AG09309 (cell line): ENCODE data around the gene DZANK1.
"Not testable (repeated sequence)": the region's sequence is repeated elsewhere in the genome, so short reads cannot be mapped to it uniquely, and the experiment has no call there.

Experiments used
- DNase-seq: peaks from one replicate; pipeline ENCODE4 v3.0.0-alpha.2; 2010; ENCODE audit warnings: low read depth
- H3K4me3 ChIP-seq: 2 replicates; pipeline ENCODE4 v1.5.1; 2011; ENCODE audit warnings: mild to moderate bottlenecking, low read depth, low read length, moderate library complexity; ENCODE audit not compliant: control insufficient read depth
- CTCF ChIP-seq: IDR thresholded peaks from 2 replicates; pipeline ENCODE4 v1.5.1; 2011; ENCODE audit warnings: mild to moderate bottlenecking, low read depth, low read length, inconsistent platforms; ENCODE audit not compliant: insufficient read depth, control insufficient read depth; ENCODE audit errors: missing control alignments

Gene DZANK1

DNA sequence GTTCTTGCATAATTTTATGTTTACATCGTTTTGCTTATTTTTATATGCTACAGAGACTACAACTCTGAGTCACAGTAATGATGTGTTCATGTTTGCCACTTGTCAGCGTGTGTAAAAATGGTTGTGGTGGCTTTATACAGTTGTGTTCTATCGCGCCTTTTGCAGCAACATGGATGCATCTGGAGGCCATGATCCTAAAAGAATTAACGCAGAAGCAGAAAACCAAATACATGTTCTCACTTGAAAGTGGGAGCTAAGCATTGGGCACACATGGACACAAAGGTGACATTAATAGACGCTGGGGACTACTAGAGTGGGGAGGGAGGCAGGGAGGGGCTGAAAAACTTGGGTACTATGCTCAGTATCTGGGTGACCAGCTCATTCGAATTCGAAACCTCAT is 39.9 kb upstream of the DZANK1 start:
- DNase-seq = no peak
- peak overlapping the region; percentile 95 for H3K4me3 ChIP-seq
- TF ChIP-seq CTCF = no peak

GRCh38 chr20:18504479-18505060 is 37.7 kb upstream of the DZANK1 start:
- TF ChIP-seq CTCF = no peak
- no peak for DNase-seq
- H3K4me3 ChIP-seq = no peak overlapping the region

- not testable (repeated sequence) for H3K4me3 ChIP-seq, DNase-seq
Measured at GRCh38 chr20:18501672-18502071, 34.8 kb upstream of the DZANK1 start.

- no peak for DNase-seq
- no peak for TF ChIP-seq CTCF
- no peak overlapping the region for H3K4me3 ChIP-seq
Measured at GRCh38 chr20:18497603-18498002, 30.8 kb upstream of the DZANK1 start.

GRCh38 chr20:18496740-18497592 is 30.1 kb upstream of the DZANK1 start, which contains the start of gene RBBP9:
TSS of gene RBBP9 (minus strand) at chr20:18497225. CDS start at chr20:18497167, 58 bp downstream.
- no peak for TF ChIP-seq CTCF
- H3K4me3 ChIP-seq = peak within 1 kb of the TSS; percentile 98
- DNase-seq = no peak

DNA sequence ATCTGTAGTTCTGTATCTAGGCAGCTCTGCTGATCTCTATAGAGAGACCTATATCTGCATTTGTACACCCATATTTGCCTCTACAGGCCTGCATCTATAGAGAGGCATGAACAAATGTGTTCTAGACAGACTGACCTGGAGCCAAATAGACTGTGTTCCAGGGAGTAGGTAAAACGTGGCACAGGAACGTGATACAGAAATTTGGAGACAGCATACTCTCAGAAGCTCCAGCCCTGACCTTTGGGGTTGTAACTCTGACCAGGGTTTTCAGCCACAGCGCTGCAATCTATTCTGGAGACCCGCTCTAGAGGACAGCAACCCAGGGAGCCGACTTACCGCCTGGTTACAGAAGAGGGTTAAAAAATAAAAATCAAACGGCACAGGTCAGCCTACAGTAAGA is 29.2 kb upstream of the DZANK1 start:
- no peak for TF ChIP-seq CTCF
- peak overlapping the region; percentile 98 for H3K4me3 ChIP-seq
- no peak for DNase-seq

DNA sequence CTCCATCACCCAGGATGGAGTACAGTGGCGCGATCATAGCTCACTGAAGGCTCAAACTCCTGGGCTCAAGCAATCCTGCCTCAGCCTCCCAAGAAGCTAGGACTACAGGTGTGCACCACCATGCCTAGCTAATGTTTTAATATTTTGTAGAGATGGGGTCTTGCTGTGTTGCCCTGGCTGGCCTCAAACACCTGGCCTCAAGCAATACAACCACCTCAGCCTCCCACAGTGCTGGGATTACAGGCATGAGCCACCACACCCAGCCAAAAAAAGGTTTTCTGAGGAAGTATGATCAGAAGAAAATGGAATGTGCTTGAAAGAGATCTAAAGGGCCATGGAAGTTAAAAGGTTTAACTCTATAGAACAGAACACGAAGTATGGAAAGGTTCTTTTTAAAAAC is 21.5 kb upstream of the DZANK1 start:
- no peak overlapping the region for H3K4me3 ChIP-seq
- no peak for DNase-seq
- no peak for TF ChIP-seq CTCF
